ENCODE results near the gene CACNG4.

The CACNG4 gene

GRCh38 chr17:66950325-66950724 lies 14.2 kb upstream of the CACNG4 start:
- Mint-ChIP-seq H3K4me3 (no peak overlapping the region), H3K27me3 (peaks cover 21% of the 10 kb centered on the region), H3K36me3 (ENCODE audit: low read depth) (no peaks in the 10 kb centered on the region), H3K4me1 (ENCODE audit: low read depth) (peaks cover 21% of the 10 kb centered on the region), H3K27ac (no peak overlapping the region), H3K9me3 (no peaks in the 10 kb centered on the region)
- intact Hi-C loops (cut with micrococcal nuclease), result no loop called here

GRCh38 chr17:66950886-66951604 lies 13.5 kb upstream of the CACNG4 start:
- H3K36me3 Mint-ChIP-seq (ENCODE audit: low read depth), result no peaks in the 10 kb centered on the region
- intact Hi-C loops (cut with micrococcal nuclease), result no loop called here
- H3K9me3 Mint-ChIP-seq, result no peaks in the 10 kb centered on the region
- H3K4me1 Mint-ChIP-seq (ENCODE audit: low read depth), result peaks cover 15% of the 10 kb centered on the region
- H3K27ac Mint-ChIP-seq, result no peak overlapping the region
- H3K27me3 Mint-ChIP-seq, result peaks cover 17% of the 10 kb centered on the region
- no peak overlapping the region for H3K4me3 Mint-ChIP-seq

DNA sequence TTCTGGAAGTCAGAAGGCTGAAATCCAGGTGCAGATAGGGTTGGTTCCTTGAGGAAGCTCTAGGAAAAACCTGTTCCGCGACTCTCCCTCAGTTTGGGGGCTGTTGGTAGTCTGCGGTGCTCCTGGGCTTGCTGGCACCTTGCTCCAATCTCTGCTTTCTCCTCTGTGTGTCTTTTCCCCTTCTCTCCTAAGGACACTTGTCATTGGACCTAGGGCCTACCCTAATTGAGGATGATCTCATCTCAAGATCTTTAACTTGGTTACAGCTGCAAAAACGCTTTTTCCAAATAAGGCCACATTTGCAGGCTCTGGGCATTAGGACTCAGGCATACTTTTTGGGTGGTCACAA lies 12.9 kb upstream of the CACNG4 start:
- H3K9me3 Mint-ChIP-seq, result no peaks in the 10 kb centered on the region
- no peak overlapping the region for H3K27ac Mint-ChIP-seq
- intact Hi-C loops (cut with micrococcal nuclease), result no loop called here
- H3K27me3 Mint-ChIP-seq, result peaks cover 12% of the 10 kb centered on the region
- H3K4me3 Mint-ChIP-seq, result no peak overlapping the region
- peaks cover 10% of the 10 kb centered on the region for H3K4me1 Mint-ChIP-seq (ENCODE audit: low read depth)
- no peaks in the 10 kb centered on the region for H3K36me3 Mint-ChIP-seq (ENCODE audit: low read depth)

DNA sequence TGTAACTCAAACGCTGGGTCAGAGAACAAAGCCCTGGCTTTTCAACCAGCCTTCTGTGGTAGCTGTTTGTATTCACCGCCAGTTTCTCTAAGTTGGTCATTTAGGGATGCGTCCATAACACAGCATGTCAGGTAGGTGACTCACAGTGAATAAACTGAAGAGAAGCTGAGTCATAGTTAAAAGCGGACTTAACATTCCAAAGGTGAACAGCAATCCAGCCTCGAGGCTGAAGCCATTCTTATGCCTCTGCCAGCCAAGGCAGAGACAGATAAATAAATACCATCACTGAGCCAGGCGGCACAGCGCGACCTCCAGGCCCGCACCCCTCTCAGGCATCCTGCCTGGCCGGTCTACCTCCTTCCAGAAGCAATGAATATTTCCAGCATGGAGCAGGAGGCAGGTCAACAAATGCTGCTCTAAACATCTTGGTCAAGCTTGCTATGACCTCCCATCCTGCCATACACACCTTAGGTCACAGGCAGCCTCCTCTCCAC lies 12.4 kb upstream of the CACNG4 start:
- intact Hi-C loops (cut with micrococcal nuclease), result no loop called here
- peaks cover 8% of the 10 kb centered on the region for H3K4me1 Mint-ChIP-seq (ENCODE audit: low read depth)

DNA sequence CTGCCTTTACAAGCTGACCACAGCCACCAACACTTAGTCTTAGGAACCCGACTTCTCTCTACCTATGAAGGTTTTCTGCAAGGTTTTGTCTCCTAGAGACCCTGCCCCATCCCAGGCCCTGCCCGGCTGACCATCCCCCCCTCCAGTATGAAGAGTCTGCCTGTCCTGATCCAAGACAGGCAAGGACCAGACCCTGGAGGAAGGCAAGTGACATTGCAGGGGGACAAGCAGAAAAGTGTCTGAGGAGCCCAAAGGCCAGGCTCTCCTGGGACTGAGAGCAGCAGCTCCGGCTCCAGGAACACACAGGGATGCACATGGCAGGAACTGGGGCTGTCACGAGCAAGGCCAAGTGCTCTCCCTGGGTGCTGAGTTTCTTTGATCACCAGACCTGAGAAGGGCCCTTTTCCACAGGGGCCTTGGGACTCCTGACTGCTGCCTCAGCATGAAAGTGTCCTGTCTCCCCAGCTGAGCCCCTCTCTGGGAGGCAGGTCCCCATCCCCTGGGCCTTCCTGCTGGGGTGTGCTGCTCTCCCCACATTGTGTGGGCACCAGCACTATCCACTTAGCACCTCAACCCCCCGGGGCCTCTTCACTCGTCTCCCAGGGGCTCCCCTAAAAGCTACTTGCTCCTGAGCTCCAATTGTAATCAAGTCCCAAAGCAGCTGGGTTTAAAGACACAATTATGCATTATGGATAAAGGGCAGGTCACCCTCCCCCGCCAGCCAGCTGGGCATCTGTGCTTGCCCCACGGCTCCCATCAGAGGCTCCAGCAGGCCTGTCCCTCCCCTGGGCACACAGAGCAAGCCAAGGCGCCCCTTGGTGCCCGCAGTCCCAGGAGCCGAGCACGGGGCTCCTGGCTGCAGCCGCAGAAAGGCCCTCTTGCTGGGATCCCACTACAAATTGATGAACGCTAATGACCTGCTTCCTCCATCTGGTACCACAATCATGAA lies 11.6 kb upstream of the CACNG4 start:
- intact Hi-C loops (cut with micrococcal nuclease), result no loop called here
- Mint-ChIP-seq H3K36me3 (ENCODE audit: low read depth) (no peaks in the 10 kb centered on the region), H3K9me3 (no peaks in the 10 kb centered on the region), H3K27me3 (peaks cover 10% of the 10 kb centered on the region), H3K4me3 (no peak overlapping the region), H3K27ac (no peak overlapping the region), H3K4me1 (ENCODE audit: low read depth) (peaks cover 8% of the 10 kb centered on the region)

More for the DNA sequence above, 12.4 kb upstream of the CACNG4 start:
- Mint-ChIP-seq H3K27ac (no peak overlapping the region), H3K9me3 (no peaks in the 10 kb centered on the region), H3K27me3 (peaks cover 10% of the 10 kb centered on the region), H3K4me3 (no peak overlapping the region), H3K36me3 (ENCODE audit: low read depth) (no peaks in the 10 kb centered on the region)

GRCh38 chr17:66953630-66954020 lies 10.9 kb upstream of the CACNG4 start:
- H3K27me3 Mint-ChIP-seq, result peaks cover 10% of the 10 kb centered on the region
- no peak overlapping the region for H3K27ac Mint-ChIP-seq
- H3K4me3 Mint-ChIP-seq, result no peak overlapping the region
- H3K9me3 Mint-ChIP-seq, result no peaks in the 10 kb centered on the region
- H3K36me3 Mint-ChIP-seq (ENCODE audit: low read depth), result no peaks in the 10 kb centered on the region
- intact Hi-C loops (cut with micrococcal nuclease), result no loop called here
- H3K4me1 Mint-ChIP-seq (ENCODE audit: low read depth), result peaks cover 8% of the 10 kb centered on the region

- no peak overlapping the region for H3K27ac Mint-ChIP-seq
- H3K9me3 Mint-ChIP-seq, result no peaks in the 10 kb centered on the region
- H3K4me3 Mint-ChIP-seq, result no peak overlapping the region
- peaks cover 8% of the 10 kb centered on the region for H3K4me1 Mint-ChIP-seq (ENCODE audit: low read depth)
- H3K27me3 Mint-ChIP-seq, result peaks cover 13% of the 10 kb centered on the region
- intact Hi-C loops (cut with micrococcal nuclease), result no loop called here
- no peaks in the 10 kb centered on the region for H3K36me3 Mint-ChIP-seq (ENCODE audit: low read depth)
These were observed 9.9 kb upstream of the CACNG4 start for GRCh38 chr17:66954632-66955031.

- Mint-ChIP-seq H3K9me3 (no peaks in the 10 kb centered on the region), H3K27me3 (peaks cover 16% of the 10 kb centered on the region), H3K4me1 (ENCODE audit: low read depth) (peaks cover 3% of the 10 kb centered on the region), H3K36me3 (ENCODE audit: low read depth) (no peaks in the 10 kb centered on the region), H3K4me3 (no peak overlapping the region), H3K27ac (no peak overlapping the region)
- intact Hi-C loops (cut with micrococcal nuclease), result no loop called here
These were observed 8.7 kb upstream of the CACNG4 start for GRCh38 chr17:66955821-66956220.

DNA sequence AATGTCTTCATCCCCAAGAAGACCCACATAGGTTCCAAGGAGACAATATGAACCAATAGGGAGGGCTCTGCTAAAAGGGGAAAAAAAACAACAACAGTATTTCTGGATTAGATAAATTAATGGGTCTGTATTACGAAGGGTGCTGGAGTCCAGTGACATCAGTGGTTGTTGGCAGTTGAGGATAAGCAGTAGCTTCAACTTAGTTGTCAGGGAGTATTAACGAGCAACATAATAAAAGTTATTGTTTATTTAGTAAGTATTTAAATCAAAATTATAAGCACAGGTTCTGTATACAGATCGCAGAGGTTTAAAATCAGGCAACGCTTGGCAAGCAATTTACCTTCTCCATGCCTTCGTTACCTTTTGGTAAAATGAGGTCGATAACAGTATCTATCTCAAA lies 7.6 kb upstream of the CACNG4 start:
- peaks cover 23% of the 10 kb centered on the region for H3K27me3 Mint-ChIP-seq
- no peaks in the 10 kb centered on the region for H3K36me3 Mint-ChIP-seq (ENCODE audit: low read depth)
- no peaks in the 10 kb centered on the region for H3K4me1 Mint-ChIP-seq (ENCODE audit: low read depth)
- H3K4me3 Mint-ChIP-seq, result no peak overlapping the region
- intact Hi-C loops (cut with micrococcal nuclease), result no loop called here
- H3K27ac Mint-ChIP-seq, result no peak overlapping the region
- no peaks in the 10 kb centered on the region for H3K9me3 Mint-ChIP-seq

DNA sequence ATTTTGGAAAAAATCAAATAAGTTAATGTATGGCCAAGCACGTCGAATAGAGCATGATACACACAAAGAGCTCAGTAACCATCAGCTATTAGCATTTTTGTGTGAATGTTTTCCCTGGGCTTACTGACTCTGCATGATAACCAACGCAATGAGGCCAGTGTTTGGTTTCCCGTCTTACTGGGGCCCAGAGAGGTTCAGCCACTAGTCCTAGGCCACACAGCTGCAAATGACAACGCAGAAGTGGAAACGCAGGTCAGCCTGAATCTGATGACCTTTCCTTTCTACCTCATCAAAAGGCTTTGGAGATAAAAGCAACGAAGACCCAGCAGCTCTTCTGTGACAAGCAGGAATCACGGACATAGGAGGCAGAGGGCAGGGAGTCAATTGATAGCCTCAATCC lies 7.2 kb upstream of the CACNG4 start:
- Mint-ChIP-seq H3K36me3 (ENCODE audit: low read depth) (no peaks in the 10 kb centered on the region), H3K4me1 (ENCODE audit: low read depth) (no peaks in the 10 kb centered on the region), H3K27ac (no peak overlapping the region), H3K9me3 (no peaks in the 10 kb centered on the region), H3K4me3 (no peak overlapping the region), H3K27me3 (peaks cover 27% of the 10 kb centered on the region)
- intact Hi-C loops (cut with micrococcal nuclease), result no loop called here

- intact Hi-C loops (cut with micrococcal nuclease), result no loop called here
- peaks cover 34% of the 10 kb centered on the region for H3K27me3 Mint-ChIP-seq
- no peaks in the 10 kb centered on the region for H3K36me3 Mint-ChIP-seq (ENCODE audit: low read depth)
- no peak overlapping the region for H3K4me3 Mint-ChIP-seq
- H3K27ac Mint-ChIP-seq, result no peak overlapping the region
- H3K4me1 Mint-ChIP-seq (ENCODE audit: low read depth), result no peaks in the 10 kb centered on the region
- H3K9me3 Mint-ChIP-seq, result no peaks in the 10 kb centered on the region
These were observed 6.4 kb upstream of the CACNG4 start for GRCh38 chr17:66957951-66958579.

GRCh38 chr17:66959641-66960375 lies 4.7 kb upstream of the CACNG4 start:
- H3K27me3 Mint-ChIP-seq, result peaks cover 46% of the 10 kb centered on the region
- H3K9me3 Mint-ChIP-seq, result no peaks in the 10 kb centered on the region
- intact Hi-C loops (cut with micrococcal nuclease), result no loop called here
- no peaks in the 10 kb centered on the region for H3K36me3 Mint-ChIP-seq (ENCODE audit: low read depth)
- H3K4me3 Mint-ChIP-seq, result no peak overlapping the region
- H3K4me1 Mint-ChIP-seq (ENCODE audit: low read depth), result peaks cover under 1% of the 10 kb centered on the region
- no peak overlapping the region for H3K27ac Mint-ChIP-seq

- Mint-ChIP-seq H3K4me3 (no peak overlapping the region), H3K27ac (no peak overlapping the region), H3K27me3 (peaks cover 51% of the 10 kb centered on the region), H3K4me1 (ENCODE audit: low read depth) (peaks cover 5% of the 10 kb centered on the region), H3K9me3 (no peaks in the 10 kb centered on the region), H3K36me3 (ENCODE audit: low read depth) (no peaks in the 10 kb centered on the region)
- intact Hi-C loops (cut with micrococcal nuclease), result no loop called here
These were observed 3.9 kb upstream of the CACNG4 start for GRCh38 chr17:66960613-66961012.

Measured in dendritic cell treated with granulocyte-macrophage colony-stimulating factor and Interleukin-4, amounts not matched to agents 40 ng/mL and 50 ng/mL, for 4 days (primary cell).